GM12873 (cell line): Measurements from ENCODE around the gene INO80.

Source experiments
- CTCF ChIP-seq: IDR thresholded peaks from 2 replicates; pipeline ENCODE4 v1.5.1; 2012; ENCODE audit warnings: low read depth, mild to moderate bottlenecking, moderate library complexity, low read length, control low read depth; ENCODE audit not compliant: insufficient read depth; ENCODE audit errors: missing control alignments

Gene INO80

GRCh38 chr15:41020829-41021228, 95.3 kb downstream of the INO80 start:
- TF ChIP-seq CTCF, result no peak

- no peak for TF ChIP-seq CTCF
Measured at GRCh38 chr15:41020311-41020710, 95.8 kb downstream of the INO80 start.

GRCh38 chr15:41019174-41019573, 96.9 kb downstream of the INO80 start:
- TF ChIP-seq CTCF, result no peak

GRCh38 chr15:41018534-41018933, 97.5 kb downstream of the INO80 start:
- TF ChIP-seq CTCF, result no peak

- TF ChIP-seq CTCF, result no peak
Measured at GRCh38 chr15:41017066-41017735, 98.9 kb downstream of the INO80 start.

GRCh38 chr15:41013691-41014414, 102.2 kb downstream of the INO80 start:
- TF ChIP-seq CTCF, result no peak

GRCh38 chr15:41011055-41011815, 104.8 kb downstream of the INO80 start:
- no peak for TF ChIP-seq CTCF
